Uterus (tissue), 4 donors: ENCODE results near the gene KCNC2. TPM values are rescaled to one million over a fixed set of nuclear protein-coding genes. Genes with fewer than 3 reads are reported as not detected.

Experiments used
- DNase-seq, 2 donors: peaks; one replicate each; pipeline ENCODE4 v3.0.0-alpha.2; 2019 to 2020
- H3K27ac ChIP-seq, 2 donors: fragments of 200-600 bp; sonication (generic); 1 replicate in 1 of 2; 2 replicates in 1 of 2; pipeline ENCODE4 v1.5.1; 2016 to 2018
- H3K27me3 ChIP-seq, 2 donors: fragments of 200-600 bp; sonication (generic); one replicate each; pipeline ENCODE4 v1.5.1; 2018 to 2019; ENCODE audit warnings: control low read depth in 1 of 2
- H3K36me3 ChIP-seq, 2 donors: fragments of 200-600 bp; sonication (generic); one replicate each; pipeline ENCODE4 v1.5.1; 2019; ENCODE audit warnings: control low read depth in 1 of 2
- H3K4me1 ChIP-seq, 2 donors: fragments of 200-600 bp; sonication (generic); one replicate each; pipeline ENCODE4 v1.5.1; 2018 to 2019; ENCODE audit warnings: control low read depth in 1 of 2
- H3K4me3 ChIP-seq, 2 donors: fragments of 200-600 bp; sonication (generic); 1 replicate in 1 of 2; 2 replicates in 1 of 2; pipeline ENCODE4 v1.5.1; 2018 to 2019; ENCODE audit warnings: mild to moderate bottlenecking in 1 of 2
- H3K9me3 ChIP-seq, 2 donors: fragments of 200-600 bp; sonication (generic); one replicate each; pipeline ENCODE4 v1.5.1; 2019; ENCODE audit warnings: control low read depth in 1 of 2
- POLR2A ChIP-seq, 2 donors: fragments of 450-650 bp; IDR thresholded peaks; one replicate each; pipeline ENCODE4 v1.6.1; 2016; ENCODE audit warnings: antibody characterized with exemption in 2 of 2, mild to moderate bottlenecking in 1 of 2, moderate library complexity in 1 of 2
- intact Hi-C: fragments of 100-400 bp; cut with DNase I; formaldehyde crosslinking; loops from one replicate; pipeline ENCODE4 v1.15.1; 2023; ENCODE audit warnings: low total_unique reads
- total RNA-seq, 4 donors: library from RNA; depleted of rRNA in 3 of 4; stranded (reverse); fragments of >200 nt in 3 of 4; gene quantifications; one replicate each; pipeline versions ENCODE4 v1.1.0 to v1.2.4, GENCODE V29; 2014 to 2023
- TF ChIP-seq, protein P1 (sequence below), 4 experiments: fragments of 200-600 bp in 2 of 4; fragments of 450-650 bp in 2 of 4; sonication (generic) in 2 of 4; IDR thresholded peaks; one replicate each; pipeline ENCODE4 v1.5.1; 2016 to 2019; ENCODE audit warnings: antibody characterized with exemption in 4 of 4, mild to moderate bottlenecking in 2 of 4, moderate library complexity in 1 of 4
- donor health status: DM: yes; HTN: yes; CAD: no.

Gene KCNC2
- total RNA-seq, 4 donors from 2014 or later, result 3.6 TPM; not detected in 3

DNA sequence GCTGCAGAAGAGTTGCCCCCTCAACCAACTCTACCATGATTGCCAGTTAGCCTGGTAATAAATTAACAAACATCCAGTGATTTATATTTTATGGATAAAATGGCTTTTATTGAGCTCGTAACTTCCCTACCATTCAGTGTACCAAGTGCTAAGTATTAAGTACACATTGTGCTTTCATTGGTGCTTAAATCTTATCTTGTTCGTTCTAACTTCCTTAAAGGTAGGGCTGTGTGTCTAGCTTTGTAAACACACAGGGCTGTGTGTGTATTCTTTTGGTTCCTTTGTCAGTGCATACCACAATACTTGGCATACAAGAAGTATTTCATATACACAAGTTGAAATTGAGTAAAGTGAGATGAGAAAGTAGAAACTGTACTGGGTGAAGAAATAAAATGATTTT lies 80.4 kb downstream of the KCNC2 start:
- H3K27me3 ChIP-seq, result no peaks in the 10 kb centered on the region
- H3K9me3 ChIP-seq, result no peaks in the 10 kb centered on the region
- intact Hi-C loops, result no loop called here
- no peaks in the 10 kb centered on the region for H3K36me3 ChIP-seq
- DNase-seq, result no peak
- H3K4me3 ChIP-seq, result no peak overlapping the region
- H3K4me1 ChIP-seq, result no peaks in the 10 kb centered on the region
- no peak overlapping the region for H3K27ac ChIP-seq
- no peak for TF ChIP-seq POLR2A (IDR thresholded peaks at IDR 0.05)
- TF ChIP-seq, protein P1, sequence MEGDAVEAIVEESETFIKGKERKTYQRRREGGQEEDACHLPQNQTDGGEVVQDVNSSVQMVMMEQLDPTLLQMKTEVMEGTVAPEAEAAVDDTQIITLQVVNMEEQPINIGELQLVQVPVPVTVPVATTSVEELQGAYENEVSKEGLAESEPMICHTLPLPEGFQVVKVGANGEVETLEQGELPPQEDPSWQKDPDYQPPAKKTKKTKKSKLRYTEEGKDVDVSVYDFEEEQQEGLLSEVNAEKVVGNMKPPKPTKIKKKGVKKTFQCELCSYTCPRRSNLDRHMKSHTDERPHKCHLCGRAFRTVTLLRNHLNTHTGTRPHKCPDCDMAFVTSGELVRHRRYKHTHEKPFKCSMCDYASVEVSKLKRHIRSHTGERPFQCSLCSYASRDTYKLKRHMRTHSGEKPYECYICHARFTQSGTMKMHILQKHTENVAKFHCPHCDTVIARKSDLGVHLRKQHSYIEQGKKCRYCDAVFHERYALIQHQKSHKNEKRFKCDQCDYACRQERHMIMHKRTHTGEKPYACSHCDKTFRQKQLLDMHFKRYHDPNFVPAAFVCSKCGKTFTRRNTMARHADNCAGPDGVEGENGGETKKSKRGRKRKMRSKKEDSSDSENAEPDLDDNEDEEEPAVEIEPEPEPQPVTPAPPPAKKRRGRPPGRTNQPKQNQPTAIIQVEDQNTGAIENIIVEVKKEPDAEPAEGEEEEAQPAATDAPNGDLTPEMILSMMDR (IDR thresholded peaks at IDR 0.05), result no peak

DNA sequence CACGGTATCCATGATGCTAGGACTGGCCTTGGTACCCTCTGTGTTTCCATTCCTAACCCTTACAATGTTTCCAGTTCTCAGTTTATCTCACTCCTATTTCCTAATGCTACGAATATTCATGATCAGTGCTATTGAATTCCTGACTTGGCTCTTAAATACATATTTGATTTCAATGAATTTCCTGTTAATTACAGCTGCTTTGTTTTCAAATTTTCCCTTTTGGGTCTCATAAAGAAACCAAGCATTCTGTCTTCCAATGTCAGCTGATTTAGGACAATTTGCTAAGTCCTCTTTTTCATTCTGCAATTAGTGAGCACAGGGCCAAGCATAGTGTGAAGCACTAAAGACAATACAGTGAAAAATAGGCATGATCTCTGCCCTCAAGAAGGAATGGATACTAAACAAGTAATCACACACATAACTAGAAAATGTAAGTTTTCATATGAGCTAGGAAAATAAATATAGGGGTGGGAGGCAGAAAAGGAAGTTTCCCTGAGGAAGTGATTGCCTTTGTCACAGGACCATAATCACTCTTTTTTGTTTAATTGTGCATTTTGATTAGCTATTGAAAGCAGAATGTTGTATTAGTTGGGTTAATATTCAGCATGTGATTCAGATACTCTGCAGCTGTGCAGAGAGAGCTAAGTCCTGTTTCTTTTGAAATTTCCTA lies 88.5 kb downstream of the KCNC2 start:
- no peaks in the 10 kb centered on the region for H3K4me1 ChIP-seq
- intact Hi-C loops, result no loop called here
- TF ChIP-seq, protein P1 (IDR thresholded peaks at IDR 0.05), result no peak
- TF ChIP-seq POLR2A (IDR thresholded peaks at IDR 0.05), result no peak
- no peaks in the 10 kb centered on the region for H3K36me3 ChIP-seq
- no peak for DNase-seq
- no peak overlapping the region for H3K4me3 ChIP-seq
- no peak overlapping the region for H3K27ac ChIP-seq
- no peaks in the 10 kb centered on the region for H3K9me3 ChIP-seq
- no peaks in the 10 kb centered on the region for H3K27me3 ChIP-seq

DNA sequence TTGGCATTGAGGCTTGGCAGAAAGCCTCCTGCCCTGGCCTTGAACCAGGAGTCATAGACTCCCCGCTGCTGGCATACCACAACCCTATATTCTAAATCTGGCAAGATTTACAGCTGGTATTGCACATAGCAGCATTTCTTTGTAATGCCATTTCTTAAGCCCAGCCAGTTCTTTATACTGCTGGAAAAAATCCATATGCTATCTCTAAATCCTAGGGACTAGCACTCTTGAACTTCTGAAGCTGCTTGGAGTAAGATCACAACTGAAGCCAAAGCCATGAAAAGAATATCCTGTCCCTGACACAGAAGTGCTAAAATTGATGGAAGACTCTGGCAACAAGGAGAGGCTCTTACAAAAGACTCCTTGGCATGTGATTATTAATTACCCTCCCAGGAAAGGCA lies 89.3 kb downstream of the KCNC2 start:
- H3K27ac ChIP-seq, result no peak overlapping the region
- H3K4me3 ChIP-seq, result no peak overlapping the region
- no peaks in the 10 kb centered on the region for H3K36me3 ChIP-seq
- H3K4me1 ChIP-seq, result no peaks in the 10 kb centered on the region
- no peak for TF ChIP-seq POLR2A (IDR thresholded peaks at IDR 0.05)
- TF ChIP-seq, protein P1 (IDR thresholded peaks at IDR 0.05), result no peak
- DNase-seq, result no peak
- no peaks in the 10 kb centered on the region for H3K27me3 ChIP-seq
- intact Hi-C loops, result no loop called here
- no peaks in the 10 kb centered on the region for H3K9me3 ChIP-seq

DNA sequence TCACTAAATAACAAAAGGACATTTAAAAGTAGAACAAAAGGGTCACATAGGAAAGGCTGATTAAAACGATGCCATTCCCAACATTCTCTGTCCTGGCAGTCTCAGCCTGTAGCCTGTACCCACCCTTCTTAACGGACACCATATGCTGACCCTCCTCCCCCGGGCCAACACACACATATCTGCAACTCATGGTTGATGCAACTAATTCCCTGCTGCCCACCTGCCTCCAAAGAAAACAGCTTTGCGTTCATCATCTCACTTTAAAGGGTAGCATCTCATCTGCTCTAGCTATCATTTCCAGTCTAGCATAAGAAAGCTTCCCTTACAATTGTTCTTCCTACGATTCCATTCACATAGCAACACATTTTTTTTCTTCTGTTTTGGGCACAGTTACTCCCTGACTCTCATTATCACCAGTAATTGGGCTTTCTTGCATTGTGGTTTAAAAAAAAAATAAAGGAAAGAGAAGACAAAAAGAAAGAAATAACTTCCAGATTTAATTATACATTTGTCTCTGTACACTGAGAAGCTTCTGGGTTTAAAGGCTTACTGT lies 92.9 kb downstream of the KCNC2 start:
- DNase-seq, result no peak
- Histone ChIP-seq H3K27ac (no peak overlapping the region), H3K4me1 (no peaks in the 10 kb centered on the region), H3K4me3 (no peak overlapping the region), H3K27me3 (no peaks in the 10 kb centered on the region), H3K36me3 (no peaks in the 10 kb centered on the region), H3K9me3 (no peaks in the 10 kb centered on the region)
- TF ChIP-seq POLR2A (IDR thresholded peaks at IDR 0.05), result no peak
- TF ChIP-seq, protein P1 (IDR thresholded peaks at IDR 0.05), result no peak
- intact Hi-C loops, result no loop called here

DNA sequence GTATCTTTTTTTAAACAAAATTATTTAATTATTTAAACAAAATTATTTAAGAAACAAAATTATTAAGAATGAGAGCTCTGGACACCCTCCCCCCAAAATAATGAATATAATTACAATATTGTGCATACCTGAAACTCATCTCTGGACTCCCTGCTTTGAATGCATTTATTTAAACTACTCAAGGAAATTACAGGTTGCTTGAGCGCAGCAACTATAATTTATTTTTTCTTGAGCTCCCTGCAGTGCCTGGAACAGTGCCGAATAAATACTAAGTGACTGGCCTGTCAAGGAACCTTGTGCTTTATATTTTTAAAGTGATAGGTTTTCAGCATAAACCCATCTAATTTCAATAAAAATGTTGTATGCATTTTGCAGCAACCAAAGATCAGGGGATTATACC lies 93.9 kb downstream of the KCNC2 start:
- H3K36me3 ChIP-seq, result no peaks in the 10 kb centered on the region
- intact Hi-C loops, result no loop called here
- H3K4me1 ChIP-seq, result no peaks in the 10 kb centered on the region
- no peak for DNase-seq
- TF ChIP-seq, protein P1 (IDR thresholded peaks at IDR 0.05), result no peak
- TF ChIP-seq POLR2A (IDR thresholded peaks at IDR 0.05), result no peak
- no peak overlapping the region for H3K4me3 ChIP-seq
- no peaks in the 10 kb centered on the region for H3K9me3 ChIP-seq
- H3K27ac ChIP-seq, result no peak overlapping the region
- no peaks in the 10 kb centered on the region for H3K27me3 ChIP-seq
